HepG2 (cell line): ENCODE measurements around the gene ACTL7B. TPM values are rescaled to one million over a fixed set of nuclear protein-coding genes. Genes with fewer than 3 reads are reported as not detected.

Experiments used
- FOXA1 ChIP-seq, 2 experiments: fragments of 450-650 bp in 1 of 2; sonication (generic) in 1 of 2; formaldehyde crosslinking in 1 of 2; IDR thresholded peaks; 2 replicates each; pipeline versions ENCODE4 v1.4.0 to v1.6.1; 2016 to 2020; ENCODE audit warnings: missing genetic modification reagents in 1 of 2
- GATA4 ChIP-seq: sonication (generic); IDR thresholded peaks from 2 replicates; pipeline ENCODE4 v1.6.1; 2016; ENCODE audit warnings: antibody characterized with exemption, low read depth, borderline replicate concordance
- GTF2F1 ChIP-seq: fragments of 150-350 bp; IDR thresholded peaks from 2 replicates; pipeline ENCODE4 v1.6.1; 2014; ENCODE audit warnings: low read length
- KLF13 ChIP-seq: sonication (generic); formaldehyde crosslinking; IDR thresholded peaks from 2 replicates; pipeline ENCODE4 v1.4.0; 2020; ENCODE audit warnings: mild to moderate bottlenecking, missing genetic modification reagents
- MIXL1 ChIP-seq: IDR thresholded peaks from 2 replicates; pipeline ENCODE4 v1.6.1; 2016
- MTA1 ChIP-seq: sonication (generic); formaldehyde crosslinking; IDR thresholded peaks from 2 replicates; pipeline ENCODE4 v1.4.0; 2020; ENCODE audit warnings: missing genetic modification reagents, mild to moderate bottlenecking, borderline replicate concordance
- MYNN ChIP-seq: sonication (generic); formaldehyde crosslinking; IDR thresholded peaks from 2 replicates; pipeline ENCODE4 v1.4.0; 2020; ENCODE audit warnings: mild to moderate bottlenecking, low read depth, missing genetic modification reagents
- SSRP1 ChIP-seq: IDR thresholded peaks from 2 replicates; pipeline ENCODE4 v1.6.1; 2016; ENCODE audit warnings: control low read depth
- TBP ChIP-seq: sonication (generic); formaldehyde crosslinking; IDR thresholded peaks from 2 replicates; pipeline ENCODE4 v1.5.0; 2020; ENCODE audit warnings: missing genetic modification reagents
- ZFP36L1 ChIP-seq: sonication (generic); formaldehyde crosslinking; IDR thresholded peaks from 2 replicates; pipeline ENCODE4 v1.8.0; 2022; ENCODE audit warnings: mild to moderate bottlenecking, missing genetic modification reagents, moderate library complexity
- ZIK1 ChIP-seq: sonication (generic); formaldehyde crosslinking; IDR thresholded peaks from 2 replicates; pipeline ENCODE4 v1.5.0; 2020; ENCODE audit warnings: mild to moderate bottlenecking, low read depth, missing genetic modification reagents, borderline replicate concordance
- ZNF143 ChIP-seq: sonication (generic); formaldehyde crosslinking; IDR thresholded peaks from 2 replicates; pipeline ENCODE4 v1.4.0; 2020; ENCODE audit warnings: missing genetic modification reagents
- ZNF235 ChIP-seq: sonication (generic); formaldehyde crosslinking; IDR thresholded peaks from 2 replicates; pipeline ENCODE4 v1.8.1; 2023; ENCODE audit warnings: mild to moderate bottlenecking, missing genetic modification reagents, borderline replicate concordance
- ZNF275 ChIP-seq: sonication (generic); formaldehyde crosslinking; IDR thresholded peaks from 2 replicates; pipeline ENCODE4 v1.8.0; 2022; ENCODE audit warnings: missing genetic modification reagents, mild to moderate bottlenecking, inconsistent platforms, borderline replicate concordance
- ZNF326 ChIP-seq: sonication (generic); formaldehyde crosslinking; IDR thresholded peaks from 2 replicates; pipeline ENCODE4 v1.4.0; 2020; ENCODE audit warnings: missing genetic modification reagents, borderline replicate concordance
- ZNF33B ChIP-seq: sonication (generic); formaldehyde crosslinking; IDR thresholded peaks from 2 replicates; pipeline ENCODE4 v1.5.1; 2020; ENCODE audit warnings: mild to moderate bottlenecking, missing genetic modification reagents
- ZNF749 ChIP-seq: sonication (generic); formaldehyde crosslinking; IDR thresholded peaks from 2 replicates; pipeline ENCODE4 v1.8.0; 2022; ENCODE audit warnings: mild to moderate bottlenecking, missing genetic modification reagents, moderate library complexity, borderline replicate concordance
- ZNF770 ChIP-seq: sonication (generic); formaldehyde crosslinking; IDR thresholded peaks from 2 replicates; pipeline ENCODE4 v1.5.0; 2020; ENCODE audit warnings: mild to moderate bottlenecking, missing genetic modification reagents
- ZNF781 ChIP-seq: sonication (generic); formaldehyde crosslinking; IDR thresholded peaks from 2 replicates; pipeline ENCODE4 v1.5.1; 2020; ENCODE audit warnings: borderline replicate concordance, mild to moderate bottlenecking, missing genetic modification reagents; ENCODE audit errors: not compliant biosample characterization
- polyA plus RNA-seq, 8 experiments: library from polyadenylated mRNA; depleted of rRNA in 3 of 8; stranded (reverse) in 7 of 8; unstranded in 1 of 8; fragments of >200 nt; fragmentation: Illumina TruSeq in 4 of 8; extraction: Trizol in 4 of 8; gene quantifications; 2 replicates each; pipeline versions ENCODE4 v1.2.1 to v1.2.3, GENCODE V29; 2011 to 2016; ENCODE audit warnings: low read depth in 4 of 8, missing spikeins in 1 of 8, mixed read lengths in 1 of 8; ENCODE audit not compliant: insufficient read depth in 1 of 8
- total RNA-seq, 5 experiments: library from RNA; depleted of rRNA; stranded (reverse); fragments of >200 nt; fragmentation: Illumina TruSeq; extraction: Trizol; gene quantifications; 2 replicates each; pipeline ENCODE4 v1.2.3, GENCODE V29; 2016; ENCODE audit warnings: low read depth in 1 of 5
- TF ChIP-seq, protein P1 (sequence below): sonication (generic); formaldehyde crosslinking; IDR thresholded peaks from 2 replicates; pipeline ENCODE4 v1.4.0; 2020; ENCODE audit warnings: missing genetic modification reagents
- TF ChIP-seq, protein P2 (sequence below): sonication (generic); formaldehyde crosslinking; conservative IDR thresholded peaks from 2 replicates; pipeline ENCODE4 v1.5.0; 2020; ENCODE audit warnings: missing genetic modification reagents

The ACTL7B gene
- total and polyA plus RNA-seq, 2 of the 13 experiments (the other 11 are each of a cell fraction or from before 2014, with no cell fraction given): 0.07 to 0.11 TPM

GRCh38 chr9:108885643-108886348, 30.0 kb upstream of the ACTL7B start (continued):
- TF ChIP-seq ZNF781 (CRISPR knock-in tag): peak; percentile 91
- no peak for TF ChIP-seq ZIK1 (CRISPR knock-in tag)
- TF ChIP-seq FOXA1 (IDR thresholded peaks at IDR 0.05): no peak
- TF ChIP-seq FOXA1 (CRISPR knock-in tag; IDR thresholded peaks at IDR 0.05): peak; percentile 88
- TF ChIP-seq ZNF275 (CRISPR knock-in tag): no peak
- no peak for TF ChIP-seq TBP (CRISPR knock-in tag)
- TF ChIP-seq ZNF143 (CRISPR knock-in tag): peak; percentile 12; the same call in 1 of the 2 replicates
- TF ChIP-seq ZNF326 (CRISPR knock-in tag): no peak
- no peak for TF ChIP-seq KLF13
- TF ChIP-seq GATA4: peak; percentile 99
- TF ChIP-seq, protein P1, sequence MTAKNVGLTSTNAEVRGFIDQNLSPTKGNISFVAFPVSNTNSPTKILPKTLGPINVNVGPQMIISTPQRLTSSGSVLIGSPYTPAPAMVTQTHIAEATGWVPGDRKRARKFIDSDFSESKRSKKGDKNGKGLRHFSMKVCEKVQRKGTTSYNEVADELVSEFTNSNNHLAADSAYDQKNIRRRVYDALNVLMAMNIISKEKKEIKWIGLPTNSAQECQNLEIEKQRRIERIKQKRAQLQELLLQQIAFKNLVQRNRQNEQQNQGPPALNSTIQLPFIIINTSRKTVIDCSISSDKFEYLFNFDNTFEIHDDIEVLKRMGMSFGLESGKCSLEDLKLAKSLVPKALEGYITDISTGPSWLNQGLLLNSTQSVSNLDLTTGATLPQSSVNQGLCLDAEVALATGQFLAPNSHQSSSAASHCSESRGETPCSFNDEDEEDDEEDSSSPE: peak; percentile 68
- TF ChIP-seq ZNF33B (CRISPR knock-in tag): peak; percentile 46; the same call in 1 of the 2 replicates
- peak; percentile 47; the same call in 1 of the 2 replicates for TF ChIP-seq ZNF749
- TF ChIP-seq MTA1 (CRISPR knock-in tag): no peak; the same call in 1 of the 2 replicates
- peak; percentile 96 for TF ChIP-seq MIXL1 (CRISPR knock-in tag)
- TF ChIP-seq, protein P2, sequence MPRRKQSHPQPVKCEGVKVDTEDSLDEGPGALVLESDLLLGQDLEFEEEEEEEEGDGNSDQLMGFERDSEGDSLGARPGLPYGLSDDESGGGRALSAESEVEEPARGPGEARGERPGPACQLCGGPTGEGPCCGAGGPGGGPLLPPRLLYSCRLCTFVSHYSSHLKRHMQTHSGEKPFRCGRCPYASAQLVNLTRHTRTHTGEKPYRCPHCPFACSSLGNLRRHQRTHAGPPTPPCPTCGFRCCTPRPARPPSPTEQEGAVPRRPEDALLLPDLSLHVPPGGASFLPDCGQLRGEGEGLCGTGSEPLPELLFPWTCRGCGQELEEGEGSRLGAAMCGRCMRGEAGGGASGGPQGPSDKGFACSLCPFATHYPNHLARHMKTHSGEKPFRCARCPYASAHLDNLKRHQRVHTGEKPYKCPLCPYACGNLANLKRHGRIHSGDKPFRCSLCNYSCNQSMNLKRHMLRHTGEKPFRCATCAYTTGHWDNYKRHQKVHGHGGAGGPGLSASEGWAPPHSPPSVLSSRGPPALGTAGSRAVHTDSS: no peak
- 0 out of 2 replicates have a peak, but pooled peaks have one; percentile 86 for TF ChIP-seq ZFP36L1 (CRISPR knock-in tag)
- TF ChIP-seq GTF2F1: peak; percentile 63
- TF ChIP-seq SSRP1 (CRISPR knock-in tag): no peak
- peak; percentile 70 for TF ChIP-seq ZNF770 (CRISPR knock-in tag)
- no peak for TF ChIP-seq MYNN (CRISPR knock-in tag)
- TF ChIP-seq ZNF235: no peak
